OCI-LY7 (cell line): ENCODE measurements around the gene GRPEL2. TPM values are rescaled to one million over a fixed set of nuclear protein-coding genes. Genes with fewer than 3 reads are reported as not detected.

Experiments used
- BruUV-seq: library from RNA; stranded (reverse); fragments of 400-500 nt; replicated peaks from 2 replicates; lab custom pipeline; 2021; lab: Mats Ljungman, UMichigan
- CTCF ChIA-PET: fragments of 300-600 bp; sonication (Branson Sonifier 250); formaldehyde crosslinking; loops from one replicate; lab custom pipeline; 2022; ENCODE audit warnings: antibody characterized with exemption; ENCODE audit not compliant: unreplicated experiment; lab: Charles Lee
- POLR2A ChIA-PET: fragments of 300-600 bp; sonication (Branson Sonifier 250); formaldehyde crosslinking; loops from one replicate; lab custom pipeline; 2022; ENCODE audit warnings: antibody characterized with exemption; lab: Charles Lee
- DNase-seq: peaks from one replicate; pipeline ENCODE4 v3.0.0-alpha.2; 2015; ENCODE audit warnings: low spot score
- H2AFZ ChIP-seq: fragments of 200-600 bp; sonication (generic), shearing (Covaris generic); 2 replicates; pipeline ENCODE4 v1.6.1; 2014; ENCODE audit warnings: mild to moderate bottlenecking, antibody characterized with exemption, low read length, moderate library complexity
- H3K27ac ChIP-seq: fragments of 200-600 bp; sonication (generic); 2 replicates; pipeline ENCODE4 v1.5.1; 2014; ENCODE audit warnings: mixed run types, low read depth, mild to moderate bottlenecking, moderate library complexity, low read length, inconsistent platforms; ENCODE audit not compliant: poor library complexity, severe bottlenecking
- H3K36me3 ChIP-seq: fragments of 200-600 bp; sonication (generic); 2 replicates; pipeline ENCODE4 v1.6.1; 2014; ENCODE audit warnings: mild to moderate bottlenecking, antibody characterized with exemption, low read length, moderate library complexity, mixed read lengths; ENCODE audit not compliant: insufficient read depth
- H3K4me1 ChIP-seq: fragments of 200-600 bp; sonication (generic); 2 replicates; pipeline ENCODE4 v1.5.1; 2014; ENCODE audit warnings: mild to moderate bottlenecking, low read length; ENCODE audit not compliant: insufficient read depth, poor library complexity, severe bottlenecking
- H3K4me2 ChIP-seq: fragments of 200-600 bp; sonication (generic); 2 replicates; pipeline ENCODE4 v1.6.1; 2014; ENCODE audit warnings: mild to moderate bottlenecking, low read length
- H3K4me3 ChIP-seq: fragments of 200-600 bp; sonication (generic); 2 replicates; pipeline ENCODE4 v1.5.1; 2014; ENCODE audit warnings: mild to moderate bottlenecking, low read depth, low read length; ENCODE audit not compliant: poor library complexity, severe bottlenecking
- H3K79me2 ChIP-seq: fragments of 200-600 bp; sonication (generic); 2 replicates; pipeline ENCODE4 v1.6.1; 2016; ENCODE audit warnings: low read depth, mild to moderate bottlenecking, low read length, moderate library complexity, mixed read lengths; ENCODE audit not compliant: insufficient read depth
- H3K9me2 ChIP-seq: fragments of 200-600 bp; sonication (generic); 2 replicates; pipeline ENCODE4 v1.6.1; 2016; ENCODE audit warnings: mild to moderate bottlenecking, low read length, mixed read lengths; ENCODE audit not compliant: insufficient read depth
- H3K9me3 ChIP-seq: fragments of 200-600 bp; sonication (generic); 2 replicates; pipeline ENCODE4 v1.6.1; 2014; ENCODE audit warnings: mild to moderate bottlenecking, mixed run types, low read length, mixed read lengths
- H4K20me1 ChIP-seq: fragments of 200-600 bp; sonication (generic); 2 replicates; pipeline ENCODE4 v1.6.1; 2014; ENCODE audit warnings: mild to moderate bottlenecking, antibody characterized with exemption, low read length, moderate library complexity, mixed read lengths; ENCODE audit not compliant: insufficient read depth
- EZH2phosphoT487 ChIP-seq: fragments of 200-600 bp; sonication (generic); IDR thresholded peaks from 2 replicates; pipeline ENCODE4 v1.6.1; 2018; ENCODE audit warnings: low read depth, borderline replicate concordance, mild to moderate bottlenecking, mixed run types, antibody characterized with exemption, low read length, moderate library complexity, mixed read lengths
- intact Hi-C: fragments of 100-400 bp; cut with micrococcal nuclease; formaldehyde crosslinking; loops from one replicate; pipeline ENCODE4 v1.10.0; 2022; ENCODE audit not compliant: unreplicated experiment
- total RNA-seq, 2 experiments: library from RNA; depleted of rRNA in 1 of 2; stranded (reverse); fragments of >200 nt in 1 of 2; shearing (Covaris generic) in 1 of 2; gene quantifications; 2 replicates each; pipeline ENCODE4 v1.2.3, GENCODE V29; 2014 to 2022
- TF ChIP-seq, protein P1 (sequence below): fragments of 200-600 bp; sonication (generic); conservative IDR thresholded peaks from 2 replicates; pipeline ENCODE4 v1.5.1; 2014; ENCODE audit warnings: mild to moderate bottlenecking, antibody characterized with exemption, low read length, moderate library complexity, mixed read lengths

The GRPEL2 gene
- total RNA-seq, 2 experiments from 2014 or later, result 28.3 to 41.5 TPM

DNA sequence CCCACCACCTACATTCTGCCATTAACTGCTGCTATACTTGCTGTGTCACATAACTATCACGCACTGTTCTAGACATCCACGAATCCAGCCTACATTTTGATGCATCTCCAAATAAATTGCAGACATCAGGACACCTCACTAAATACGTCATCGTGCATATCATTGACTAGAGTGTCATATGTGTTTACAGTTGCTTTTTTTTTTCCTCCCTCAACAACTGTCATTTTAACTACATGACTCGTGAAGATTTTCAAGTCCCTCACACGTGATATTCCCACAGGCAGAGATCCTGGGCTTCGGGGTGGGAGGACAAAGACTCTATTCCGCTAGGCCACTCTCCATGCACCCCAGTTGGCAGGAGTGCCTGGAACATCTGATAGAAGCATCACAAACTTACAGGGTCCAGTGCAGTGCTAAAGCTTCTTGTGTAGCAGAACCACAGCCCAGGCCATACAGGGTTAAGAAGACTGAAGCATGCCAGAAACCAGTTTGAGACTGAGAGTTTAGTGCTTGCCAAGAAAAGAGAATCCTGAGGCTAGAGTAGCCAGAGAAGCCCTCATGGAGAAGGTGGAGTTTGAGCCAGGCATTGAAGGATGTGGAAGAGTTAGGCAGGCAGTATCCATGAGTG lies 13.7 kb downstream of the GRPEL2 start:
- TF ChIP-seq EZH2phosphoT487, result no peak
- TF ChIP-seq, protein P1, sequence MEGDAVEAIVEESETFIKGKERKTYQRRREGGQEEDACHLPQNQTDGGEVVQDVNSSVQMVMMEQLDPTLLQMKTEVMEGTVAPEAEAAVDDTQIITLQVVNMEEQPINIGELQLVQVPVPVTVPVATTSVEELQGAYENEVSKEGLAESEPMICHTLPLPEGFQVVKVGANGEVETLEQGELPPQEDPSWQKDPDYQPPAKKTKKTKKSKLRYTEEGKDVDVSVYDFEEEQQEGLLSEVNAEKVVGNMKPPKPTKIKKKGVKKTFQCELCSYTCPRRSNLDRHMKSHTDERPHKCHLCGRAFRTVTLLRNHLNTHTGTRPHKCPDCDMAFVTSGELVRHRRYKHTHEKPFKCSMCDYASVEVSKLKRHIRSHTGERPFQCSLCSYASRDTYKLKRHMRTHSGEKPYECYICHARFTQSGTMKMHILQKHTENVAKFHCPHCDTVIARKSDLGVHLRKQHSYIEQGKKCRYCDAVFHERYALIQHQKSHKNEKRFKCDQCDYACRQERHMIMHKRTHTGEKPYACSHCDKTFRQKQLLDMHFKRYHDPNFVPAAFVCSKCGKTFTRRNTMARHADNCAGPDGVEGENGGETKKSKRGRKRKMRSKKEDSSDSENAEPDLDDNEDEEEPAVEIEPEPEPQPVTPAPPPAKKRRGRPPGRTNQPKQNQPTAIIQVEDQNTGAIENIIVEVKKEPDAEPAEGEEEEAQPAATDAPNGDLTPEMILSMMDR, result no peak
- Histone ChIP-seq H3K9me3 (no peaks in the 10 kb centered on the region), H3K79me2 (peaks cover 32% of the 10 kb centered on the region; the same call in 1 of the 2 replicates), H3K27ac (peak overlapping the region; percentile 53), H2AFZ (no peak overlapping the region), H3K36me3 (peaks cover 27% of the 10 kb centered on the region), H3K4me3 (peak overlapping the region; percentile 94), H3K4me2 (peak overlapping the region; percentile 72), H3K4me1 (peaks cover 20% of the 10 kb centered on the region), H3K9me2 (no peaks in the 10 kb centered on the region), H4K20me1 (peaks cover 3% of the 10 kb centered on the region; the same call in 1 of the 2 replicates)
- intact Hi-C loops, result loop anchor here (1.0 kb wide), 1 partner anchor 14 kb away; the partner anchor contains the start of gene GRPEL2
- POLR2A ChIA-PET, result interaction anchor here (0.7 to 12.6 kb wide), 5 partner anchors 14 to 1712 kb away, joined by 3 to 183 read pairs (median 5); partner anchors contain the start of gene GRPEL2
- DNase-seq, result no peak
- BruUV-seq, result TSS peak; percentile 35
- CTCF ChIA-PET, result no interaction called here

DNA sequence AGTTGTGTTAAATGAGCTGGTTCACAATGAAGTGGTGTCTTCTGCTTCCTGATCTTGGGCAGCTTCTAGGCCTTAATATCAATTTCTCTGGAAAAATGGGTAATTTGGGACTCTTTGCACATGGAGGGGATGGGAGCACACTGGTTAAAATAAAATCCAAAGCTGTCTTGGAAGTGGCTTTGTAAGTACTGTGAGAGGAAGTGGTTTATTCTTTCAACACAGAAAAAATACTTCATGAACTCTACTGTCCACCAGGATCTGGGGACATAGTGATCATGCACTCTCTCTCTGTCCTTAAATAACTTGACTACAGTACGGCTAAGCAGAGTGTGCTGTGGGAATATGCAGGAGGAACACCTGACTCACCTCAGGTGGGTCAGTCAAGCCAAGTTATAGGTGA lies 15.0 kb downstream of the GRPEL2 start:
- peaks cover 28% of the 10 kb centered on the region; the same call in 1 of the 2 replicates for H3K79me2 ChIP-seq
- peaks cover 14% of the 10 kb centered on the region for H3K36me3 ChIP-seq
- intact Hi-C loops, result no loop called here
- H3K27ac ChIP-seq, result no peak overlapping the region
- H3K4me2 ChIP-seq, result no peak overlapping the region
- H3K4me1 ChIP-seq, result peaks cover 20% of the 10 kb centered on the region
- H3K9me3 ChIP-seq, result no peaks in the 10 kb centered on the region
- H3K4me3 ChIP-seq, result no peak overlapping the region
- CTCF ChIA-PET, result interaction anchor here (1.9 kb wide), 1 partner anchor 12 kb away, joined by 10 read pairs; no protein-coding TSS in a partner anchor
- BruUV-seq, result no TSS peak
- POLR2A ChIA-PET, result interaction anchor here (0.7 to 12.6 kb wide), 4 partner anchors 7 to 37 kb away, joined by 3 to 183 read pairs (median 4); partner anchors contain the start of gene GRPEL2
- no peak overlapping the region for H2AFZ ChIP-seq
- peaks cover 3% of the 10 kb centered on the region; the same call in 1 of the 2 replicates for H4K20me1 ChIP-seq
- no peak for DNase-seq
- TF ChIP-seq, protein P1, result no peak
- no peak for TF ChIP-seq EZH2phosphoT487
- no peaks in the 10 kb centered on the region for H3K9me2 ChIP-seq

DNA sequence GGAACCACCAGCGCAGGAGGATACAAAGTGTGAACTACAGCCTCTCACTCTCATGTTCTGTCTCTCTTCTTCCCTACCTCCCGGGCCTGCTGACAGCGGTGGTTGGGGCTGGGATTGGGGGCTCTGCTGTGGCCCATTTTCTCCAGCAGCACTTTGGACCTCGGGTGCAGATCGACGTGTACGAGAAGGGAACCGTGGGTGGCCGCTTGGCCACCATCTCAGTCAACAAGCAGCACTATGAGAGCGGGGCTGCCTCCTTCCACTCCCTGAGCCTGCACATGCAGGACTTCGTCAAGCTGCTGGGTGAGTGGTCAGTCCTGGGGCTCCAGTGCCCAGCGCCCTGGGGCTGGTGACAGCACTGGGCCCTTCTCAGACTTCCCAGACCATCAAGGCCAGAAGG lies 17.2 kb downstream of the GRPEL2 start:
- intact Hi-C loops, result no loop called here

More for the DNA sequence above, 17.2 kb downstream of the GRPEL2 start:
- Histone ChIP-seq H3K9me2 (no peaks in the 10 kb centered on the region), H3K9me3 (no peaks in the 10 kb centered on the region), H3K4me1 (peaks cover 15% of the 10 kb centered on the region), H3K79me2 (peaks cover 12% of the 10 kb centered on the region; the same call in 1 of the 2 replicates), H3K4me3 (no peak overlapping the region), H3K4me2 (no peak overlapping the region), H3K27ac (no peak overlapping the region), H3K36me3 (no peaks in the 10 kb centered on the region), H4K20me1 (peaks cover 3% of the 10 kb centered on the region; the same call in 1 of the 2 replicates), H2AFZ (no peak overlapping the region)
- TF ChIP-seq EZH2phosphoT487, result no peak
- TF ChIP-seq, protein P1, result no peak
- no TSS peak for BruUV-seq
- ChIA-PET CTCF (interaction anchor here (1.1 kb wide), 1 partner anchor 10 kb away, joined by 3 read pairs; no protein-coding TSS in a partner anchor), POLR2A (interaction anchor here (12.6 kb wide), 1 partner anchor 18 kb away, joined by 183 read pairs; the partner anchor contains the start of gene GRPEL2)
- DNase-seq, result no peak
